WTC11 (cell line): Measurements from ENCODE around the gene PABPN1L.

Source experiments
- CTCF ChIP-seq: fragments of 200-600 bp; IDR thresholded peaks from 2 replicates; pipeline ENCODE4 v1.8.0; 2022; ENCODE audit warnings: antibody characterized with exemption
- USF1 ChIP-seq: sonication (generic); formaldehyde crosslinking; IDR thresholded peaks from 2 replicates; pipeline ENCODE4 v1.8.0; 2022; ENCODE audit warnings: mild to moderate bottlenecking, missing genetic modification reagents

- no peak for TF ChIP-seq CTCF
- no peak for TF ChIP-seq USF1
Observed at GRCh38 chr16:88914750-88915368, 48.4 kb upstream of the PABPN1L start.
